Endothelial cell of umbilical vein (primary cell): ENCODE data around the gene RUNX2. TPM values are rescaled to one million over a fixed set of nuclear protein-coding genes. Genes with fewer than 3 reads are reported as not detected.

Experiments used
- BruUV-seq: library from RNA; stranded (reverse); fragments of 400-500 nt; replicated peaks from 2 replicates; lab custom pipeline; 2021; lab: Mats Ljungman, UMichigan
- CTCF ChIA-PET: fragments of 300-600, 350-600 bp; sonication (Branson Sonifier 250); formaldehyde crosslinking; loops from one replicate; lab custom pipeline; 2021; ENCODE audit warnings: antibody characterized with exemption, inconsistent platforms; lab: Charles Lee
- POLR2A ChIA-PET: fragments of 300-600, 350-600 bp; sonication (Branson Sonifier 250); formaldehyde crosslinking; loops from one replicate; lab custom pipeline; 2021; ENCODE audit warnings: antibody characterized with exemption, inconsistent platforms; lab: Charles Lee
- DNase-seq: peaks from one replicate; pipeline ENCODE4 v3.0.0-alpha.2; 2011; ENCODE audit warnings: low read depth, low spot score
- FAIRE-seq: peaks from 2 replicates; lab custom pipeline; 2011; peaks lifted over from hg19 to GRCh38; lab: Jason Lieb, UNC
- H2AFZ ChIP-seq: 2 replicates; pipeline ENCODE4 v1.6.0; 2012; ENCODE audit warnings: low read depth, low read length, control low read depth, inconsistent platforms
- H3K27ac ChIP-seq: 2 replicates; pipeline ENCODE4 v1.5.1; 2011; ENCODE audit warnings: low read depth, mild to moderate bottlenecking, control low read depth, low read length, moderate library complexity; ENCODE audit not compliant: insufficient read depth
- H3K27me3 ChIP-seq, 2 experiments: 2 replicates each; pipeline versions ENCODE4 v1.6.0 to v1.6.1; 2011; ENCODE audit warnings: low read length in 2 of 2, mixed read lengths in 1 of 2; ENCODE audit not compliant: control insufficient read depth in 2 of 2, insufficient read depth in 2 of 2
- H3K36me3 ChIP-seq, 2 experiments: 2 replicates in 1 of 2; 3 replicates in 1 of 2; pipeline ENCODE4 v1.5.1; 2011; ENCODE audit warnings: low read length in 2 of 2, mild to moderate bottlenecking in 1 of 2, moderate library complexity in 1 of 2; ENCODE audit not compliant: control insufficient read depth in 2 of 2, insufficient read depth in 2 of 2; ENCODE audit errors: extremely low read depth in 1 of 2
- H3K4me1 ChIP-seq: 3 replicates; pipeline ENCODE4 v1.5.1; 2011; ENCODE audit warnings: mild to moderate bottlenecking, low read length; ENCODE audit not compliant: control insufficient read depth, insufficient read depth; ENCODE audit errors: extremely low read depth
- H3K4me2 ChIP-seq: 2 replicates; pipeline ENCODE4 v1.6.1; 2011; ENCODE audit warnings: low read length, control low read depth, mixed read lengths; ENCODE audit not compliant: insufficient read depth
- H3K4me3 ChIP-seq, 3 experiments: fragments of 200-600 bp in 1 of 3; sonication (generic), shearing (Covaris generic) in 1 of 3; replicated peaks in 1 of 3; 2 replicates each; pipeline ENCODE4 v1.5.1; 2011 to 2016; ENCODE audit warnings: control low read depth in 3 of 3, low read length in 3 of 3, mild to moderate bottlenecking in 2 of 3, inconsistent platforms in 1 of 3, low read depth in 1 of 3, moderate library complexity in 1 of 3; ENCODE audit not compliant: insufficient read depth in 1 of 3
- H3K79me2 ChIP-seq: 2 replicates; pipeline ENCODE4 v1.6.0; 2012; ENCODE audit warnings: low read length, inconsistent platforms; ENCODE audit not compliant: control insufficient read depth, insufficient read depth
- H3K9ac ChIP-seq: replicated peaks from 2 replicates; pipeline ENCODE3; 2011; ENCODE audit warnings: low read length, control low read depth; ENCODE audit not compliant: insufficient read depth; ENCODE audit errors: extremely low read depth
- H3K9me1 ChIP-seq: replicated peaks from 3 replicates; pipeline ENCODE4 v1.6.0; 2011; ENCODE audit warnings: mild to moderate bottlenecking, low read length; ENCODE audit not compliant: control insufficient read depth, insufficient read depth; ENCODE audit errors: extremely low read depth
- H3K9me3 ChIP-seq: replicated peaks from 2 replicates; pipeline ENCODE4 v1.5.1; 2012; ENCODE audit warnings: low read length, inconsistent platforms; ENCODE audit not compliant: control insufficient read depth, insufficient read depth
- H4K20me1 ChIP-seq: replicated peaks from 2 replicates; pipeline ENCODE3; 2011; ENCODE audit warnings: mild to moderate bottlenecking, low read length; ENCODE audit not compliant: control insufficient read depth, insufficient read depth; ENCODE audit errors: extremely low read depth
- CTCF ChIP-seq, 2 donors: IDR thresholded peaks; 1 replicate in 1 of 2; 2 replicates in 1 of 2; pipeline ENCODE4 v1.5.1; 2011; ENCODE audit warnings: low read length in 2 of 2, mild to moderate bottlenecking in 2 of 2, moderate library complexity in 2 of 2, control low read depth in 1 of 2, inconsistent platforms in 1 of 2, low read depth in 1 of 2; ENCODE audit not compliant: insufficient read depth in 1 of 2; ENCODE audit errors: extremely low read depth in 1 of 2
- EZH2 ChIP-seq: IDR thresholded peaks from 2 replicates; pipeline ENCODE4 v1.6.1; 2012; ENCODE audit warnings: borderline replicate concordance, low read depth, mild to moderate bottlenecking, moderate library complexity, low read length, inconsistent platforms; ENCODE audit not compliant: severe bottlenecking
- FOS ChIP-seq: IDR thresholded peaks from 2 replicates; pipeline ENCODE4 v1.6.1; 2011; ENCODE audit warnings: mild to moderate bottlenecking, low read length, moderate library complexity, borderline replicate concordance; ENCODE audit not compliant: insufficient read depth
- GATA2 ChIP-seq: IDR thresholded peaks from 2 replicates; pipeline ENCODE4 v1.7.0; 2011; ENCODE audit warnings: low read depth, mild to moderate bottlenecking, moderate library complexity, mixed read lengths, low read length; ENCODE audit not compliant: insufficient read length, insufficient read depth
- JUN ChIP-seq: IDR thresholded peaks from 2 replicates; pipeline ENCODE4 v1.6.1; 2011; ENCODE audit warnings: borderline replicate concordance, low read depth; ENCODE audit not compliant: insufficient read length, insufficient read depth
- MAX ChIP-seq: IDR thresholded peaks from 2 replicates; pipeline ENCODE4 v1.6.1; 2011; ENCODE audit not compliant: insufficient read depth, insufficient read length
- MYC ChIP-seq: IDR thresholded peaks from one replicate; pipeline ENCODE4 v1.6.1; 2011; ENCODE audit warnings: mild to moderate bottlenecking, low read depth, low read length
- POLR2A ChIP-seq: IDR thresholded peaks from 2 replicates; pipeline ENCODE4 v1.6.1; 2012; ENCODE audit warnings: low read depth, mild to moderate bottlenecking, control low read depth, low read length
- POLR2AphosphoS5 ChIP-seq: IDR thresholded peaks from 2 replicates; pipeline ENCODE4 v1.6.1; 2012; ENCODE audit warnings: low read depth, mild to moderate bottlenecking, control low read depth, low read length, moderate library complexity; ENCODE audit not compliant: insufficient read depth
- dilution Hi-C: fragments of 300-500 bp; cut with MboI; formaldehyde crosslinking; loops from one replicate; pipeline ENCODE4 v1.15.0; 2019; ENCODE audit warnings: low sequenced_read_pairs; ENCODE audit not compliant: extremely low pct_ligation_motif_present
- intact Hi-C: fragments of 100-400 bp; cut with micrococcal nuclease; formaldehyde crosslinking; loops from one replicate; pipeline ENCODE4 v1.10.0; 2022
- polyA plus RNA-seq, 4 experiments: library from polyadenylated mRNA; depleted of rRNA in 3 of 4; stranded (reverse) in 3 of 4; unstranded in 1 of 4; fragments of >200 nt; gene quantifications; 2 replicates each; pipeline versions ENCODE4 v1.2.1 to v1.2.3, GENCODE V29; 2011 to 2012; ENCODE audit warnings: missing spikeins in 1 of 4
- total RNA-seq: library from RNA; stranded (reverse); gene quantifications from 2 replicates; pipeline ENCODE4 v1.2.3, GENCODE V29; 2021

RUNX2 gene
- total and polyA plus RNA-seq, 2 donors (not counting 3 experiments of a cell fraction or from before 2014, with no cell fraction given) = 0.06 TPM; not detected in 1

- no peak for FAIRE-seq
- POLR2A ChIA-PET = no interaction called here
Measured at GRCh38 chr6:45415788-45416518, 87.8 kb downstream of the RUNX2 start.

More at GRCh38 chr6:45415788-45416518, 87.8 kb downstream of the RUNX2 start:
- CTCF ChIA-PET = interaction anchor here (1.8 kb wide), 1 partner anchor 299 kb away, joined by 7 read pairs; no protein-coding TSS in a partner anchor
- Histone ChIP-seq H3K79me2 (no peaks in the 10 kb centered on the region), H3K36me3 (no peaks in the 10 kb centered on the region), H3K9me1 (no peaks in the 10 kb centered on the region), H3K4me2 (no peak overlapping the region), H2AFZ (no peak overlapping the region), H4K20me1 (no peaks in the 10 kb centered on the region), H3K9ac (no peak overlapping the region), H3K4me3 (no peak overlapping the region), H3K9me3 (no peaks in the 10 kb centered on the region), H3K27ac (no peak overlapping the region), H3K4me1 (no peaks in the 10 kb centered on the region), H3K27me3 (peaks cover 49 to 70% of the 10 kb centered on the region in 2 experiments)
- no TSS peak for BruUV-seq
- dilution Hi-C loops (no loop called here), intact Hi-C loops (loop anchor here (5.0 kb wide), 1 partner anchor 939 kb away; no protein-coding TSS in a partner anchor)
- no peak for DNase-seq
- TF ChIP-seq GATA2 = no peak
- no peak for TF ChIP-seq POLR2AphosphoS5
- TF ChIP-seq FOS = no peak
- TF ChIP-seq EZH2 = no peak
- TF ChIP-seq CTCF (IDR thresholded peaks at IDR 0.05; ENCODE audit: extremely low read depth in 1 of 2, insufficient read depth in 1 of 2, low read depth in 1 of 2, low read length in 2 of 2) = no peak
- TF ChIP-seq MYC = no peak
- no peak for TF ChIP-seq JUN
- no peak for TF ChIP-seq MAX
- TF ChIP-seq POLR2A = no peak
